Choroid plexus epithelial cell (primary cell): Measurements from ENCODE around the gene KCTD16.

Experiments used
- DNase-seq: peaks from one replicate; pipeline ENCODE4 v3.0.0-alpha.2; 2010; ENCODE audit warnings: low read depth
- H3K4me3 ChIP-seq: 2 replicates; pipeline ENCODE4 v1.5.1; 2011; ENCODE audit warnings: low read depth, mild to moderate bottlenecking, control low read depth, low read length, moderate library complexity
- TF ChIP-seq, protein P1 (sequence below): conservative IDR thresholded peaks from 2 replicates; pipeline ENCODE4 v1.5.1; 2011; ENCODE audit warnings: low read depth, mild to moderate bottlenecking, control low read depth, inconsistent platforms, low read length, moderate library complexity

KCTD16 gene

DNA sequence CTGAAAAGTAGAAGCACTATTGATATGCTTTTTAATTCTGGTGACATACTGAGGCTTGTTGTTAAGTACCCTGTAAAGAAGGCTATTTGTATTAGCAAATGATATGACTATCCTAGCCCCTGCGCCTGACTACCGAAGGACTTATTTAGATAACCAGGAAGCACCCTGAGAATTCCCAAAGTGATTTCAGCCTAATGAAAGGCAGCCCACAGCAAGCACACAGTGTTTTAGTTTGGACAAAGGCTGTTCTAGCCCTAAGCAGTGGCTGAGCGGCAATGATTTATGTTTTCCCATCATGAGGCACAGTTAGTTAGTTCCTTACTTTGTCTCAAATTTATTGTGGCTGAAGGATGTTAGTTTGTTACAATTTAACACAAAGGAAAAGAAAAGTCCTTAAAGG, 235.3 kb downstream of the KCTD16 start:
- no peak for DNase-seq
- no peak overlapping the region for H3K4me3 ChIP-seq
- TF ChIP-seq, protein P1, sequence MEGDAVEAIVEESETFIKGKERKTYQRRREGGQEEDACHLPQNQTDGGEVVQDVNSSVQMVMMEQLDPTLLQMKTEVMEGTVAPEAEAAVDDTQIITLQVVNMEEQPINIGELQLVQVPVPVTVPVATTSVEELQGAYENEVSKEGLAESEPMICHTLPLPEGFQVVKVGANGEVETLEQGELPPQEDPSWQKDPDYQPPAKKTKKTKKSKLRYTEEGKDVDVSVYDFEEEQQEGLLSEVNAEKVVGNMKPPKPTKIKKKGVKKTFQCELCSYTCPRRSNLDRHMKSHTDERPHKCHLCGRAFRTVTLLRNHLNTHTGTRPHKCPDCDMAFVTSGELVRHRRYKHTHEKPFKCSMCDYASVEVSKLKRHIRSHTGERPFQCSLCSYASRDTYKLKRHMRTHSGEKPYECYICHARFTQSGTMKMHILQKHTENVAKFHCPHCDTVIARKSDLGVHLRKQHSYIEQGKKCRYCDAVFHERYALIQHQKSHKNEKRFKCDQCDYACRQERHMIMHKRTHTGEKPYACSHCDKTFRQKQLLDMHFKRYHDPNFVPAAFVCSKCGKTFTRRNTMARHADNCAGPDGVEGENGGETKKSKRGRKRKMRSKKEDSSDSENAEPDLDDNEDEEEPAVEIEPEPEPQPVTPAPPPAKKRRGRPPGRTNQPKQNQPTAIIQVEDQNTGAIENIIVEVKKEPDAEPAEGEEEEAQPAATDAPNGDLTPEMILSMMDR, result no peak

GRCh38 chr5:144406442-144406841, 235.8 kb downstream of the KCTD16 start:
- TF ChIP-seq, protein P1, result no peak

DNA sequence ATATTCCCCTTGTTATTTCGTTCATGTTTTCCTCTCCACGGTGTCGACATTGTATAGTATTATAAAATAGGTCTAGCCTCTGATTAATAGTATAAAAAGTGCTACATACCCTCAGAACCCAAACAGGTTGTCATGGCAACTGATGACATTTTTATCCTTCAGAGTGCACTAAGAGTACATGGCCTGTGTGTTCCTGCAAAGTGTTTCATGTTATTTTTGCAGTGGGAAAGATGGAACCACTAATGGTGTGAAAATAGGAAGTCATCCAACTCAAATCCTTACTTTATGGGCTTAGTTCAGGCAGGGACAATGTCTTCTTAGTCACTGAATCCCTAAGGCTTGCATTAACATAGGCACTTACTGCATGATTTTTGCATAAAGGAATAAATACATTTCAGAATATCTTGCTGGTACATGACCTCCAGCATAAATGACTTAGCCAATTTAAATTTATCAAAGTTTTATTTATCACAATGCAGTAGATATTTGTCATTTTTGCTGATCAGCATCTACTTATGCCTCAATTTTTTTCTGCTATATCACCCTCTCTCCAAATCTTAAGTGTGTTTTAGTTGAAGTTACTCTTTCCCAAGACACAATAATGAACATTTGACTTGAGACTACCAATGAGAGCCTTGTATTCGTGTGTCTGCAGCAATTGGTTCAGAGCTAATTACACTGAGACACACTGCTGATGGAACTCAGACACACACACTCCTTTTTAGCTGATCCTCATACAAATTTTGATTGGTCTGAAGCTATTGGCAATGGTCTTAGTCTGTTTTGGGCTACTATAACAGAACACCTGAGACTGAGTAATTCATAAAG, 243.7 kb downstream of the KCTD16 start:
- H3K4me3 ChIP-seq, result no peak overlapping the region
- no peak for DNase-seq
- TF ChIP-seq, protein P1, result no peak

More at GRCh38 chr5:144406442-144406841, 235.8 kb downstream of the KCTD16 start:
- H3K4me3 ChIP-seq, result no peak overlapping the region
- no peak for DNase-seq

- TF ChIP-seq, protein P1, result no peak
- DNase-seq, result no peak
- no peak overlapping the region for H3K4me3 ChIP-seq
These were observed 245.5 kb downstream of the KCTD16 start for GRCh38 chr5:144416196-144416595.

- H3K4me3 ChIP-seq, result no peak overlapping the region
- no peak for DNase-seq
These were observed 248.0 kb downstream of the KCTD16 start for GRCh38 chr5:144418719-144419118.

DNA sequence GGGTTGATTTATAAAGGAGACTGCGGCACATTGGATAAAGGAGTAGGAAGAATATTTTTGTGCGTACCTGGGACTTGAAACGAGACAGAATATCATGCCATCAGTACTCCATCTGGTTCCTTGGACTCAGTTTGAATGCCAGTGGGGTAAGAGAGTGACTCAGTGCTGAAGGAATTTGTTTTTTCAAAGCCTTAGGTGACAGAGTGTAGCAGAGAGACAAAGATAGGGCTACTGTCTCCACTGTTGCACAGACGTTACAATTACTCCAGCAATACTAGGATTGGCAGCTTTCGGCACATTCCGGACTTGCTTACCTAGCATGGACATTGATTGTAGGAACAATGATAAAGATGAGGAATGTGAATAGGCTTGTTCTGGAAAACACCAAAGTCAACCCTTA, 250.7 kb downstream of the KCTD16 start:
- TF ChIP-seq, protein P1, result no peak
- no peak for DNase-seq
- no peak overlapping the region for H3K4me3 ChIP-seq

More at GRCh38 chr5:144418719-144419118, 248.0 kb downstream of the KCTD16 start:
- TF ChIP-seq, protein P1, result no peak
